HT-29 (cell line): Measurements from ENCODE around the gene ZBTB49. TPM values are rescaled to one million over a fixed set of nuclear protein-coding genes. Genes with fewer than 3 reads are reported as not detected.
"Not testable (repeated sequence)": the region's sequence is repeated elsewhere in the genome, so short reads cannot be mapped to it uniquely, and the experiment has no call there.

Experiments
- DNase-seq: peaks from one replicate; pipeline ENCODE4 v3.0.0-alpha.2; 2015; ENCODE audit warnings: low spot score
- total RNA-seq: library from RNA; depleted of rRNA; stranded (reverse); fragments of >200 nt; shearing (Covaris generic); gene quantifications from 2 replicates; pipeline ENCODE4 v1.2.3, GENCODE V29; 2014

Gene ZBTB49
- total RNA-seq, 1 experiment from 2014 or later, result 3.3 TPM

DNA sequence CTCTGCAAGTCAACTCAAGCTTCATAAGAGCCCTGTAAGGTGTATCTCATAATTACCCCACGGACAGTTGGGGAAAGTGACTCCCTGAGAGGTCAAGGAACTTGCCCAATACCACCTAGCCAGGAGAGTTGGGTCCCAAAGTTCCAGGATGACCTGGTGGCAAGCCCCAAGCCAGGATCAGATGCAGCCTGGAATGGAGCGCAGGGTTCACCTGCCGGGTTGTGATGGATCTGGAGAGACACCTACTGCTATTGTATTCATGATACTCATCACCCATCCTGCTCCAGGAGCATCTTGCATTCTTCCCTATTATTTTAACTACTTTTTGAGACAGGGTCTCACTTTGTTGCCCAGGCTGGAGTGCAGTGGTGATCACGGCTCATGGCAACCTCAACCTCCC, 36.1 kb downstream of the ZBTB49 start:
- DNase-seq, result no peak

DNA sequence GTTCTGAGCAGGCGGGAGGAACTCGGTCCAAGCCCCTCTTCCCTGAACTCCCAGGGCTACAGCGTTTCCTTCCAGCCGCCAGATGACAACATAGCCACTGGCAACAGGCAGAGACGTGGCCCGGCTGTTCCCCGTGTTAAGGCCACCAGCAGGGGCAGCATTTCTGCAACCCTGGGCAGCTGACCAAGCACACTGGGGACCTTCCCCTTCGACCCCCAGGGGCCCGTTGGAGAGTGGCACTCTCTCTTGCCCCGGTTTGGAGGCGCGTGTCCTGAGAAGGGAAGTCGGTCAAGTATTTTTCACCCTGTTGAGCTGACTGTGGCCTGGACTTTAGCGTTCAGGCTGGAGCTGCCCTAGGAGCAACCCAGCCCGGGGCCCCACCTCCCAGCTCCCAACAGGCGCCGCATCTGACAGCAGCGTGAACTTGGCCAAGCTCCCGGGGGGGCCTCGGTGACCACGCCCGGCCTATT, 37.6 kb downstream of the ZBTB49 start:
- peak; percentile 1 for DNase-seq

- no peak for DNase-seq
Measured at GRCh38 chr4:4328206-4328605, 38.2 kb downstream of the ZBTB49 start.

GRCh38 chr4:4328840-4329239, 38.8 kb downstream of the ZBTB49 start:
- DNase-seq, result no peak

- no peak for DNase-seq
Measured at GRCh38 chr4:4329496-4329895, 39.4 kb downstream of the ZBTB49 start.

DNA sequence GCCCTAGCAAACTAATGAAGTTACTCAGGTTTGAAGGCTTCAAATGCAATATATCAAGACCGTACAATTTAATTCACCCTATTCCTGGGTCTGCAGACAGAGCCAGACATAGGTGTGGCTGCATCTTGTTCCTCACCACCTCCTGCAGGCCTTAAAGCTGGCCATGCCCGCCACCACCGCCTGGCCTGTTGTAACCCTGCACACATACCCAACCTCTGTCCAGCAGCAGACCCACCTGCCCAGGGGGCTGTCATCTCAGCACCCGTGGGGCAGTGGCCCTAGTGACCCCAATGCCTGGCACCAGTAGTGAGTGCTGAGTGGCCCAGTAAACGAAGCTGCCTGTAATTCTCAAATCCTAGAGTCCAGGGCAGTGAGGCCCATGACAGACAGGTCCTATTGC, 40.7 kb downstream of the ZBTB49 start:
- no peak for DNase-seq

GRCh38 chr4:4332529-4332928, 42.5 kb downstream of the ZBTB49 start:
- DNase-seq, result no peak

DNA sequence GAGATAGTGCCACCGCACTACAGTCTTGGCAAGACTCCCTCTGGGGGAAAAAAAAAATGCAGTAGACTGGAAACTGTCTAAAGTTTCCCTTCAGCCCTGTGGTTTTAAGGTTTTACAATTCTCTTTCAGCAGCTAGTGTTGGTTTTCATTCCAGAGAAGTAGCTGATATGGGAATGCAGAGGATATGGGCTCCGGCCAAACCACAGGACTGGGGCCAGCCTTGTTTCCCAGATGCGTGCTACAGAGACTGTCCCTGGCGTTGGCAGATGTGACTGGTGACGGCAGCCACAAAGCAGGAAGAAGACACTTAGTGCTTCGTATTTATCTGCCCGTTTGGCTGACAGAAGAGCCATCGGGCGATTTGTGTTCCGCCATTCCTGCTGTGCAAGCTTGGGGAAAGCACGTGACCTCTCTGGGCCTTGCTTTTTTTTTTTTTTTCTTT, 43.2 kb downstream of the ZBTB49 start:
- DNase-seq, result no peak

DNA sequence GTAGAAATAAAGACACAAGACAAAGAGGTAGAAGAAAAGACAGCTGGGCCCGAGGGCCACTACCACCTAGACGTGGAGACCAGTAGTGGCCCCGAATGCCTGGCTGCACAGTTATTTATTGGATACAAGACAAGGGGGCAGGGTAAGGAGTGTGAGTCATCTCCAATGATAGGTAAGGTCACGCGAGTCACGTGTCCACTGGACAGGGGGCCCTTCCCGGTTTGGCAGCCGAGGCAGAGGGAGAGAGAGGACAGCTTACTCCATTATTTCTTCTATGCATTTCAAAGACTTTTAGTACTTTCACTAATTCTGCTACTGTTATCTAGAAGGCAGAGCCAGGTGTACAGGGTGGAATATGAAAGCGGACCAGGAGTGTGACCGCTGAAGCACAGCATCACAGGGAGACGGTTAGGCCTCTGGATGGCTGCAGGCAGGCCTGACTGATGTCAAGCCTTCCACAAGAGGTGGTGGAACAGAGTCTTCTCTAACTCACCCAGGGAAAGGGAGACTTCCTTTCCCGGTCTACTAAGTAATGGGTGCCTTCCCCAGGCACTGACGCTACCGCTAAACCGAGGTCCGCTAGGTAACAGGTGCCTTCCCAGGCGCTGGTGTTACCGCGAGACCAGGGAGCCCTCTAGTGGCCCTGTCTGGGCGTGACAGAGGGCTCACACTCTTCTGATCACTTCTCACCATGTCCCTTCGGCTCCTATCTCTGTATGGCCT, 44.9 kb downstream of the ZBTB49 start:
- peak; percentile 84 for DNase-seq

DNA sequence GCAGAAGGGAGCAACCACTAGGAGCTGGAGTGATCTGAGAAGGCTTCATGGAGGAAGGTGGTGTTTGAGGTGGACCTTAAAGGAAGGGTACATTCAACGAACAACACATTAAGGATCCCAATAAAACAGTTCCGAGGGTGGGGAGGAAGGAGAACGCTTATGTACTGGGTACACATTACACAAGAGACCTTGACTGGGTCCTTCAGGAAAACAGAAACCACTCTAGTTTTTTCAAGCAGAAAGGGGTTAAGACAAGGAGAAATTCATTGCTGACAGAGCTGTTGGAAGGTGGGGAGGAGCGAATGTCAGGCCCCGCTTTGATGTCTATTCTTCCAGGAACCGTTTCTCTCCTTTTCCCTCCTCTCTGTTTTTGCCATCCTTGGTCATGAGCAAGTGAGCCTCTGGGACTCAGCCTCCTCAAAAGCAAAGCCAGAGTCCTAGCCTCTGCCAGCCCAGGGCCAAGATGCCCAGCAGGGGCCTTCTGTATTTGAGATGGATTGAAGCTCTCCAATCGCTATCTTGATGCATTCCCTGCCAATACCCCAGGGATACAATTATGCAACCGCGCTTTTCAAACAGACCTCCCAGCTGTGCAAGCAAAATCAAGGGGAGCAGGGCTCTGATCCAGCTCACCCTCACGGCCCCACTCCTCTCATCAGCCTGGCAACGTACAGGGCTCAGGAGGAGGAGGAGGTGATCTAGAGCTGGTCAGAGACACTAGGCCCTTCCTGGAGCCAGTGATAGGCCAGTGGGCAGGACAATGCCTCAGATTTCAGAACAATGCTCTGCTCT, 48.4 kb downstream of the ZBTB49 start:
- DNase-seq, result no peak

GRCh38 chr4:4339504-4340085, 49.5 kb downstream of the ZBTB49 start:
- DNase-seq, result no peak

DNA sequence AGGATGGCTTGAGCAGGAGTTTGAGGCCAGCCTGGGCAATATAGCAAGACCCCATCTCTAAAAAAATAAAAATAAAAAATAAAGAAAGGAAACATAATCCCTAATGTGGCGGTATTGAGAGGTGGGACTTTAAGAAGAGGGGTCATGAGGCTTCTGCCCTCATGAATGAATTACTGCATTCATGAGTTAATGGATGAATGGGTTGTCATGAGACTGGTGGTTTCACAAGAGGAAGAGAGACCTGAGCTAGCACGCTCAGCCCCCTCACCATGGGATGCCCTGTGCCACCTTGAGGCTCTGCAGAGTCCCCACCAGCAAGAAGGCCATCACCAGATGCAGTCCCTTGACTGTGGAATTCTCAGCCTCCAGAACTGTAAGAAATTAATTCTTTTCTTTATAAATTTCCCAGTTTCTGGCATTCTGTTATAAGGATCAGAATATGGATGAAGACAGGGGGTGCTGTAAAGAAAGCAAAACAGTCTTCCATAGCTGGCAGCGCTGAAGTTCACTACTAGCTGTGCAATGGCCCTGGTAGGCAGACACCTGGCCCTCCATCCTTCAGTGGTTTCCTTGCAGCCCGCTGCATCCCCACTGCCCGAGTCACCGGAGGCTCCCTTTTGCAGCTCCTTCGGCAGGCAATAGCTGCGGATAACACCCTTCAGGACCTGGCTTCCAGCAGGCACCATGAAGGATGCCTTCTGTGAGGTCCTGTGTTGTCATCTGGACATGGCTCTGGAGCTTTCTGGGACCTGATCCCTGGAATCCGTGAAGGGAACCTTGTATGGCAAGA, 52.0 kb downstream of the ZBTB49 start:
- no peak for DNase-seq

DNA sequence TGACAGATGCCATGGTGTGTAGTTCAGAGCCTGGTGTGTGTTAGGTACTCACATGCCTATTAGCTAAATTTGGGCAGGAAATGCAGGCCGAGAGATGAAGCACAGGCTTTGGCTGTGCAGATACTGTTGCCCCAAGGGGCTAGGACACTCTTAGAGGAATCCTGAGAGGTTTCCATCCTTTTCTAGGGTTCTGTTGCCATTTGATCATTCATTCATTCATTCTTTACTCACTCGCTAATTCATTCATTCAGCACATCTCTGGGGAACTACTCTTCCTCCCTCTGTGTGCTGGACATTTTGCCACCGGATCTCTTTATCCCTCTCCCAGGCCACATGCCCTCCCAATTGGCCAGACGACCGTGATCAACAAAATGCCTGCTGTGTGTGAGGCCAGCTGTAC, 53.0 kb downstream of the ZBTB49 start:
- DNase-seq, result no peak

DNA sequence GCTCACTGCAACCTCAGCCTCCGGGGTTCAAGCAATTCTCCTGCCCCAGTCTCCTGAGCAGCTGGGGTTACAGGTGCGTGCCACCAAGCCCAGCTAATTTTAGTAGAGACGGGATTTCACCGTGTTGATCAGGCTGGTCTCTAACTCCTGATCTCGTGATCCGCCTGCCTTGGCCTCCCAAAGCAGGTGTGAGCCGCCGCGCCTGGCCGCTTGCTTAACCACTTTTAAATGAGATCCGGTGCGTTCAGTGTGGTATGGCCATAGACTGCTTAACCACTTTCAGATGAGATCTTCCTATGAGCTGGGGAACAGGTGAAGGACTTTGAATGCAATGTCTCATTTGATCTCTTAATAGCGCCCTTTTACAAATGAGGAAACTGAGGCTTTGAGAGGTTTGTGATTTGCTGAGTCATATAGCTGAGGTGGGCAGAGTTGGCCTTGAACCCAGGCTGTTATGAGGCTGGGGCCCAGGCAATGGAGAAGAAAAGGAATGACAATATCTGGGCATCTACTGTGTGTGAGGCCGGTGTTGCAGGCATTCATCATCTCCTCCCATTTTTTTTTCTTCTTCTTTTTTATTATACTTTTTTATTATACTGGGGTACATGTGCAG, 55.0 kb downstream of the ZBTB49 start:
- no peak for DNase-seq

GRCh38 chr4:4347585-4347984, 57.5 kb downstream of the ZBTB49 start:
- DNase-seq, result no peak

DNA sequence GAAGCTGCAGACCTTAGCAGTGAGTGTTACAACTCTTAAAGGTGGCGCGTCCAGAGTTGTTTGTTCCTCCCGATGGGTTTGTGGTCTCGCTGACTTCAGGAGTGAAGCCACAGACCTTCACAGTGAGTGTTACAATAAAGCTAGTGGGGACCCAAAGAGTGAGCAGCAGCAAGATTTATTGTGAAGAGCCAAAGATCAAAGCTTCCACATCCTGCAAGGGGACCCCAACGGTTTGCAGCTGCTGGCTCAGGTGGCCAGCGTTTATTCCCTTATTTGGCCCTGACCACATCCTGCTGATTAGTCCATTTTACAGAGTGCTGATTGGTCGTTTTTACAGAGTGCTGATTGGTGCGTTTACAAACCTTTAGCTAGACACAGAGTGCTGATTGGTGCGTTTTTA, 58.5 kb downstream of the ZBTB49 start:
- DNase-seq, result not testable (repeated sequence)

GRCh38 chr4:4349867-4350266, 59.8 kb downstream of the ZBTB49 start:
- no peak for DNase-seq

DNA sequence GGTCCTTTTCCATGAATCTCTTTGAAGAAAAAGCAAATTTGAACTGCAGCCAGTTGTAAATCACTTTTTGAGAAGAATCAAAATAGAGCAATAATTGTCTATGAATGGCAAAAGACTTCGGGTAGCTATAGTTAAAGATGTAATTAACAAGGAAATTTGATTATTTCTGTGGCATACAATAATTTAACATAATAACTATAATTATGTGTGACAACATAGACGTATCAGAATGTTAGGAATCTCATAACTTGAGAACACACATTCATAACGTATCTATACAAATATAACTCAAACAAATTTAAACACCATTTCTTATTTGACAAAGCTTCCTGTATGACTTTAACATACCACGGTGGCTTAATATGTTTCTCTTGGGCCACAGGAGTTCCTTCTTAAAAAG, 60.9 kb downstream of the ZBTB49 start:
- DNase-seq, result no peak

- no peak for DNase-seq
Measured at GRCh38 chr4:4355302-4355701, 65.3 kb downstream of the ZBTB49 start.

GRCh38 chr4:4356106-4357041, 66.3 kb downstream of the ZBTB49 start:
- DNase-seq, result no peak
